ENCODE data around the gene HES3.
A peak's percentile ranks its signal among the peaks of the same experiment; 100 is the strongest.

The HES3 gene

DNA sequence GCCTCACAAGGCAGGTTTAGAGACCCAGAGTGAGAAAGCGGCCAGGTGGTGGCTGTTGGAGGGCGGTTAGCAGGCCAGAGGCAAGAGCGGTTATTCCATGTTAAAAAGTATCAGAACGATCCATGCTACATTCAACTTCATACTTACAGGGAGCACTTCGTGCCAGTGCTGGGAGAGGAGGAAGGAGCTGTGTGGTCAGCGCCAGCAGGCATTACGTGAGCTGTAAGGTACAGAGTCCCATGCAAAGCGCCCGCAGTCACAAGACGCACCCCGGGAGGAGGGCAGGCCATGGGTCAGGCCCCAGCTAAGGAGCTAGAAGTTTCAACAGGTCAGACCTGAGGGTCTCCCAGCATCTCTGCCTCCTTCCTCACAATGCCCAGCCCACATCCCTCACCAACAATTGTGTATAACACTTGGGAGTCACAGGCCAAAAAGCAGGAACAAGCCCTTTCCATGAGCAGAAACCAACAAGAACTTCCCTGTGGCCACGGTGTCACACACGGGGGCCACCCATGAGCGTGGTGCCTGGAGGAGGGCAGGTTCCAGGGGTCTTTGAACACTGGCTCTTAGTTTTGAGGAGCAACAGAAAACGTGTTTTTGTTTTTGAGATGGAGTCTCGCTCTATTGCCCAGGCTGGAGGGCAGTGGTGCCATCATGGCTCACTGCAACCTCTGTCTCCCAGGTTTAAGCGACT, 38.7 kb downstream of the HES3 start:
- Histone ChIP-seq H3K9ac (ENCODE audit: low read length) (no peak overlapping the region), H3K4me1 (ENCODE audit: control insufficient read depth in 1 of 2, insufficient read depth in 2 of 2, low read length in 2 of 2) (no peaks in the 10 kb centered on the region), H3K4ac (ENCODE audit: low read depth, low read length) (no peak overlapping the region), H2BK12ac (ENCODE audit: low read length) (no peak overlapping the region), H3K23ac (ENCODE audit: low read length) (no peak overlapping the region), H4K91ac (ENCODE audit: low read depth, low read length) (no peak overlapping the region), H2BK5ac (ENCODE audit: low read depth, low read length, poor library complexity) (no peak overlapping the region), H3K14ac (ENCODE audit: low read length) (no peak overlapping the region), H3K27me3 (ENCODE audit: insufficient read depth, low read length) (no peaks in the 10 kb centered on the region), H3K9me3 (ENCODE audit: insufficient read depth, low read depth, low read length) (no peaks in the 10 kb centered on the region), H3K36me3 (ENCODE audit: control insufficient read depth in 1 of 2, insufficient read depth in 2 of 2, low read length in 2 of 2) (no peaks in the 10 kb centered on the region), H2AK5ac (ENCODE audit: low read length) (no peak overlapping the region), H3K4me3 (ENCODE audit: low read depth, low read length) (no peak overlapping the region), H2AFZ (ENCODE audit: insufficient read depth, low read length, poor library complexity) (no peak overlapping the region), H4K8ac (ENCODE audit: low read depth, low read length) (no peak overlapping the region), H3K79me1 (ENCODE audit: low read length) (no peaks in the 10 kb centered on the region), H3K79me2 (ENCODE audit: control insufficient read depth, insufficient read depth, low read length, poor library complexity) (no peaks in the 10 kb centered on the region), H2BK120ac (ENCODE audit: insufficient read depth, low read length, poor library complexity) (no peak overlapping the region), H4K12ac (ENCODE audit: low read depth, low read length) (no peak overlapping the region), H3K18ac (ENCODE audit: low read length) (no peak overlapping the region), H3K4me2 (ENCODE audit: low read length) (no peak overlapping the region), H3K27ac (ENCODE audit: low read depth, low read length) (no peak overlapping the region)
- WGBS (ENCODE audit: extremely low coverage, insufficient coverage, insufficient read length) = no CpG with 5 or more reads among the region's 17 CpGs
- DNase-seq = no peak

- no peak overlapping the region for H3K4ac ChIP-seq (ENCODE audit: low read depth, low read length)
- H2BK12ac ChIP-seq (ENCODE audit: low read length) = no peak overlapping the region
- H3K4me1 ChIP-seq (ENCODE audit: control insufficient read depth in 1 of 2, insufficient read depth in 2 of 2, low read length in 2 of 2) = no peaks in the 10 kb centered on the region
- peak; percentile 46 to 63 for DNase-seq
- no peak overlapping the region for H3K27ac ChIP-seq (ENCODE audit: low read depth, low read length)
- no peak overlapping the region for H2BK5ac ChIP-seq (ENCODE audit: low read depth, low read length, poor library complexity)
- no peak overlapping the region for H3K4me3 ChIP-seq (ENCODE audit: low read depth, low read length)
- H4K91ac ChIP-seq (ENCODE audit: low read depth, low read length) = no peak overlapping the region
- H3K27me3 ChIP-seq (ENCODE audit: insufficient read depth, low read length) = no peaks in the 10 kb centered on the region
- no peak overlapping the region for H4K12ac ChIP-seq (ENCODE audit: low read depth, low read length)
- no peak overlapping the region for H3K14ac ChIP-seq (ENCODE audit: low read length)
- no peaks in the 10 kb centered on the region for H3K79me2 ChIP-seq (ENCODE audit: control insufficient read depth, insufficient read depth, low read length, poor library complexity)
- no peak overlapping the region for H2AFZ ChIP-seq (ENCODE audit: insufficient read depth, low read length, poor library complexity)
- WGBS (ENCODE audit: extremely low coverage, insufficient coverage, insufficient read length) = no CpG with 5 or more reads among the region's 11 CpGs
- no peaks in the 10 kb centered on the region for H3K36me3 ChIP-seq (ENCODE audit: control insufficient read depth in 1 of 2, insufficient read depth in 2 of 2, low read length in 2 of 2)
- H3K18ac ChIP-seq (ENCODE audit: low read length) = no peak overlapping the region
- no peak overlapping the region for H4K8ac ChIP-seq (ENCODE audit: low read depth, low read length)
- no peak overlapping the region for H3K4me2 ChIP-seq (ENCODE audit: low read length)
- H3K9ac ChIP-seq (ENCODE audit: low read length) = no peak overlapping the region
- H3K9me3 ChIP-seq (ENCODE audit: insufficient read depth, low read depth, low read length) = no peaks in the 10 kb centered on the region
- H3K79me1 ChIP-seq (ENCODE audit: low read length) = no peaks in the 10 kb centered on the region
- H2AK5ac ChIP-seq (ENCODE audit: low read length) = no peak overlapping the region
- no peak overlapping the region for H3K23ac ChIP-seq (ENCODE audit: low read length)
- H2BK120ac ChIP-seq (ENCODE audit: insufficient read depth, low read length, poor library complexity) = no peak overlapping the region
Observed at GRCh38 chr1:6285336-6285735, 41.4 kb downstream of the HES3 start.

- H3K18ac ChIP-seq (ENCODE audit: low read length) = no peak overlapping the region
- H3K23ac ChIP-seq (ENCODE audit: low read length) = no peak overlapping the region
- WGBS (ENCODE audit: extremely low coverage, insufficient coverage, insufficient read length) = no CpG with 5 or more reads among the region's 8 CpGs
Observed at GRCh38 chr1:6286266-6286665, 42.3 kb downstream of the HES3 start.

GRCh38 chr1:6287029-6287428, 43.0 kb downstream of the HES3 start:
- Histone ChIP-seq H3K23ac (ENCODE audit: low read length) (no peak overlapping the region), H4K91ac (ENCODE audit: low read depth, low read length) (no peak overlapping the region), H3K4ac (ENCODE audit: low read depth, low read length) (no peak overlapping the region), H3K4me2 (ENCODE audit: low read length) (no peak overlapping the region), H3K4me3 (ENCODE audit: low read depth, low read length) (no peak overlapping the region), H3K9me3 (ENCODE audit: insufficient read depth, low read depth, low read length) (no peaks in the 10 kb centered on the region), H3K4me1 (ENCODE audit: control insufficient read depth in 1 of 2, insufficient read depth in 2 of 2, low read length in 2 of 2) (no peaks in the 10 kb centered on the region), H3K27me3 (ENCODE audit: insufficient read depth, low read length) (no peaks in the 10 kb centered on the region), H2AFZ (ENCODE audit: insufficient read depth, low read length, poor library complexity) (no peak overlapping the region), H4K8ac (ENCODE audit: low read depth, low read length) (no peak overlapping the region), H3K14ac (ENCODE audit: low read length) (no peak overlapping the region), H3K27ac (ENCODE audit: low read depth, low read length) (no peak overlapping the region), H2AK5ac (ENCODE audit: low read length) (no peak overlapping the region), H2BK120ac (ENCODE audit: insufficient read depth, low read length, poor library complexity) (no peak overlapping the region), H3K18ac (ENCODE audit: low read length) (no peak overlapping the region), H2BK5ac (ENCODE audit: low read depth, low read length, poor library complexity) (no peak overlapping the region), H3K36me3 (ENCODE audit: control insufficient read depth in 1 of 2, insufficient read depth in 2 of 2, low read length in 2 of 2) (no peaks in the 10 kb centered on the region), H2BK12ac (ENCODE audit: low read length) (no peak overlapping the region), H3K79me2 (ENCODE audit: control insufficient read depth, insufficient read depth, low read length, poor library complexity) (no peaks in the 10 kb centered on the region), H3K79me1 (ENCODE audit: low read length) (no peaks in the 10 kb centered on the region), H4K12ac (ENCODE audit: low read depth, low read length) (no peak overlapping the region), H3K9ac (ENCODE audit: low read length) (no peak overlapping the region)
- DNase-seq = no peak
- no CpG with 5 or more reads among the region's 13 CpGs for WGBS (ENCODE audit: extremely low coverage, insufficient coverage, insufficient read length)

More at GRCh38 chr1:6286266-6286665, 42.3 kb downstream of the HES3 start:
- no peak overlapping the region for H2BK120ac ChIP-seq (ENCODE audit: insufficient read depth, low read length, poor library complexity)
- no peaks in the 10 kb centered on the region for H3K36me3 ChIP-seq (ENCODE audit: control insufficient read depth in 1 of 2, insufficient read depth in 2 of 2, low read length in 2 of 2)
- no peak overlapping the region for H3K4me2 ChIP-seq (ENCODE audit: low read length)
- no peak overlapping the region for H2AFZ ChIP-seq (ENCODE audit: insufficient read depth, low read length, poor library complexity)
- no peak overlapping the region for H3K27ac ChIP-seq (ENCODE audit: low read depth, low read length)
- H3K4ac ChIP-seq (ENCODE audit: low read depth, low read length) = no peak overlapping the region
- H2BK12ac ChIP-seq (ENCODE audit: low read length) = no peak overlapping the region
- H3K4me3 ChIP-seq (ENCODE audit: low read depth, low read length) = no peak overlapping the region
- peak; percentile 82 to 89 for DNase-seq
- no peaks in the 10 kb centered on the region for H3K79me2 ChIP-seq (ENCODE audit: control insufficient read depth, insufficient read depth, low read length, poor library complexity)
- H3K14ac ChIP-seq (ENCODE audit: low read length) = no peak overlapping the region
- H3K27me3 ChIP-seq (ENCODE audit: insufficient read depth, low read length) = no peaks in the 10 kb centered on the region
- no peak overlapping the region for H4K91ac ChIP-seq (ENCODE audit: low read depth, low read length)
- H4K12ac ChIP-seq (ENCODE audit: low read depth, low read length) = no peak overlapping the region
- H3K79me1 ChIP-seq (ENCODE audit: low read length) = no peaks in the 10 kb centered on the region
- H3K4me1 ChIP-seq (ENCODE audit: control insufficient read depth in 1 of 2, insufficient read depth in 2 of 2, low read length in 2 of 2) = no peaks in the 10 kb centered on the region
- H2BK5ac ChIP-seq (ENCODE audit: low read depth, low read length, poor library complexity) = no peak overlapping the region
- H2AK5ac ChIP-seq (ENCODE audit: low read length) = no peak overlapping the region
- no peak overlapping the region for H4K8ac ChIP-seq (ENCODE audit: low read depth, low read length)
- no peak overlapping the region for H3K9ac ChIP-seq (ENCODE audit: low read length)
- H3K9me3 ChIP-seq (ENCODE audit: insufficient read depth, low read depth, low read length) = no peaks in the 10 kb centered on the region

Data from trophoblast cell (in vitro differentiated cells and primary cell).